Measurements from ENCODE around the gene DLG2. TPM values are rescaled to one million over a fixed set of nuclear protein-coding genes. Genes with fewer than 3 reads are reported as not detected.
"Not testable (repeated sequence)": the region's sequence is repeated elsewhere in the genome, so short reads cannot be mapped to it uniquely, and the experiment has no call there.

The DLG2 gene
- total and polyA plus RNA-seq, 4 experiments from 2014 or later, result 0.78 to 2.7 (median 1.9) TPM

DNA sequence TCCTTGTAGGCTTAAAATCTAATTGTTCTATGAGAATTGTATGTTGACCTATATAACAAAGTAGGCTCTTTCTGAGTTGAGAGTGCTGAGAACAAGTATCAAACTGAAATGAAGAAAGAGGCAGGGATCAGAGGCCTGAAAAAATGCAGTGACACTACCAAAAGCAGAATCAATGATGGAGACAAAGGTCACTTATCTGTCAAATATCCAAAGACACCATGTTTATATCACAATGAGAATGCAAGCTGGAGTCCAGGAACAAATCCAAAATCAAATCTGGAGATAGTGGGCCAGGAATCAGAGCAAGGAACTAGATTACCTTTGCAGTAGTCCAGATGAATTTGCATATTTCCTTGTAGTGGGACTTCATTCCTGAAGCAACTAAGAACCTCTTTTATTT, 377.7 kb downstream of the DLG2 start:
- CTCF ChIA-PET (ENCODE audit: partially characterized antibody), result no interaction called here
- Histone ChIP-seq H3K9me3 (ENCODE audit: control insufficient read depth in 1 of 2, low read length in 2 of 2) (no peaks in the 10 kb centered on the region), H3K27me3 (ENCODE audit: insufficient read depth, low read length) (no peaks in the 10 kb centered on the region), H3K4me3 (ENCODE audit: low read length in 2 of 2) (no peak overlapping the region), H3K4me1 (ENCODE audit: insufficient read depth, low read length) (no peaks in the 10 kb centered on the region), H3K36me3 (ENCODE audit: insufficient read depth, low read length) (no peaks in the 10 kb centered on the region), H3K27ac (ENCODE audit: low read depth, low read length) (no peak overlapping the region)
- Mint-ChIP-seq H3K27me3 (peaks cover 0 to 1% of the 10 kb centered on the region in 2 donors), H3K36me3 (no peaks in the 10 kb centered on the region), H3K27ac (no peak overlapping the region), H3K4me1 (no peaks in the 10 kb centered on the region), H3K9me3 (peaks cover 0 to 13% (median 5%) of the 10 kb centered on the region in 8 donors), H3K4me3 (no peak overlapping the region)
- POLR2A ChIA-PET (ENCODE audit: partially characterized antibody), result no interaction called here
- intact Hi-C loops (cut with micrococcal nuclease), result no loop called here
- DNase-seq, result no peak

DNA sequence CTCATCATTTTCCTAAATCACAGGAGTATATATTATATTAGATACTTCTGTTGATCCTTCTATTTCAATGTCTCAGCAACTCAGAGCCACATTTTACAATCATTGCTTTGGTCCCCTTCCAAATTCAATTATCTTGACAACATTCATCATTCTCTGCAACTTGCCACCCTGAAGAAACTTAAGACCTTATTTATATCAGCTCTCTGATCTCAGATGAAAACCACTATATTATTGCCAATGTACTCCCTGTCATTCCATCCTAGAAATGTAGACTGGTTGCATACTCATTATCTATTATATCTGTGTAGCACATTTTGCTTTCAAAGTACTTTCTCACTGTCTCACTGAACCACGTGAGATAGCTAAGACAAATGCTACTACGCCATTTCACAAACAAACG, 379.3 kb downstream of the DLG2 start:
- Mint-ChIP-seq H3K9me3 (peaks cover 0 to 7% (median 1%) of the 10 kb centered on the region in 8 donors), H3K36me3 (no peaks in the 10 kb centered on the region), H3K27me3 (no peaks in the 10 kb centered on the region), H3K27ac (no peak overlapping the region), H3K4me3 (no peak overlapping the region), H3K4me1 (no peaks in the 10 kb centered on the region)
- POLR2A ChIA-PET (ENCODE audit: partially characterized antibody), result no interaction called here
- H3K9me3 ChIP-seq (ENCODE audit: control insufficient read depth in 1 of 2, low read length in 2 of 2), result no peaks in the 10 kb centered on the region
- CTCF ChIA-PET (ENCODE audit: partially characterized antibody), result no interaction called here
- no peak for DNase-seq
- intact Hi-C loops (cut with micrococcal nuclease), result no loop called here
- H3K4me1 ChIP-seq (ENCODE audit: insufficient read depth, low read length), result no peaks in the 10 kb centered on the region
- no peak overlapping the region for H3K27ac ChIP-seq (ENCODE audit: low read depth, low read length)
- H3K36me3 ChIP-seq (ENCODE audit: insufficient read depth, low read length), result no peaks in the 10 kb centered on the region
- no peaks in the 10 kb centered on the region for H3K27me3 ChIP-seq (ENCODE audit: insufficient read depth, low read length)
- H3K4me3 ChIP-seq (ENCODE audit: low read length in 2 of 2), result no peak overlapping the region

DNA sequence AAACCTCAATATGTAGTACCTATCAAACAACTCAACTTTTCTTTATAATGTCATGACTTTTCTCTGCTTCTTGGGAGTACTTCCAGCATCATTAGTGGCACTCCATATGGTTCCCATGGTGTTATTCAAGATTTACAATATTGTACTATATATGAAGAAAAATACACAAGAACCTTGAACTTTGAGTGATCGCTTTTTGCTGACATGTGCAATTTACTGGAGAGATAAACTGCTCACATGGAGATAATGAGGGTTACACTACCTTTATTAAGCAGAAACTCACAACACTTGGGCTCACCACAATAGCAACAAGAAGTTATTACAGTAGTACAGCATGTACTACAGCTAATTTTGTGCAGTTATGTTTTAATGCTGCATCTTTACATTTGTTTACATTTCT, 388.2 kb downstream of the DLG2 start:
- Mint-ChIP-seq H3K4me3 (no peak overlapping the region), H3K9me3 (peaks cover 0 to 9% (median 6%) of the 10 kb centered on the region in 8 donors)
- CTCF ChIA-PET (ENCODE audit: partially characterized antibody), result no interaction called here

DNA sequence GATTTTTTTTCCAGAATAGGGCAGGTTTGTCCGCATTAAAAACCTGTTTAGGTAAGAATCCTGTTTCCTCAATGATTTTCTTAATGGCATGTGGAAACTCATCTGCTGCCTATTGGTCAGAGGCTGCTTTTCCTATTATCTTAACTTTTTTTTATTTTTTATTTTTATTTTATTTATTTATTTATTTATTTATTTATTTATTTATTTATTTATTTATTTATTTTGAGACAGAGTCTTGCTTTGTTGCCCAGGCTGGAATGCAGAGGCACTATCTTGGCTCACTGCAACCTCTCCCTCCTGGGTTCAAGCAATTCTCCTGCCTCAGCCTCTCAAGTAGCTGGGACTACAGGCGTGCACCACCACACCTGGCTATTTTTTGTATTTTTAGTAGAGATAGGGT, 389.1 kb downstream of the DLG2 start:
- H3K36me3 Mint-ChIP-seq; H3K27ac ChIP-seq (ENCODE audit: low read depth, low read length); CTCF ChIA-PET (ENCODE audit: partially characterized antibody); H3K4me3 ChIP-seq (ENCODE audit: low read length in 2 of 2); H3K9me3 ChIP-seq (ENCODE audit: control insufficient read depth in 1 of 2, low read length in 2 of 2); intact Hi-C loops (cut with micrococcal nuclease); H3K36me3 ChIP-seq (ENCODE audit: insufficient read depth, low read length); POLR2A ChIA-PET (ENCODE audit: partially characterized antibody); DNase-seq; H3K4me1 ChIP-seq (ENCODE audit: insufficient read depth, low read length); H3K27me3 ChIP-seq (ENCODE audit: insufficient read depth, low read length); H3K27ac Mint-ChIP-seq; H3K4me3 Mint-ChIP-seq; H3K4me1 Mint-ChIP-seq; H3K27me3 Mint-ChIP-seq: not testable (repeated sequence)
- peaks cover 0 to 14% (median 10%) of the 10 kb centered on the region in 8 donors for H3K9me3 Mint-ChIP-seq

More for the DNA sequence above, 388.2 kb downstream of the DLG2 start:
- no peak for DNase-seq
- no peaks in the 10 kb centered on the region for H3K36me3 Mint-ChIP-seq
- Histone ChIP-seq H3K27me3 (ENCODE audit: insufficient read depth, low read length) (no peaks in the 10 kb centered on the region), H3K4me3 (ENCODE audit: low read length in 2 of 2) (no peak overlapping the region), H3K4me1 (ENCODE audit: insufficient read depth, low read length) (no peaks in the 10 kb centered on the region), H3K27ac (ENCODE audit: low read depth, low read length) (no peak overlapping the region), H3K36me3 (ENCODE audit: insufficient read depth, low read length) (no peaks in the 10 kb centered on the region), H3K9me3 (ENCODE audit: control insufficient read depth in 1 of 2, low read length in 2 of 2) (no peaks in the 10 kb centered on the region)
- POLR2A ChIA-PET (ENCODE audit: partially characterized antibody), result no interaction called here
- no peaks in the 10 kb centered on the region for H3K4me1 Mint-ChIP-seq
- H3K27me3 Mint-ChIP-seq, result no peaks in the 10 kb centered on the region
- intact Hi-C loops (cut with micrococcal nuclease), result no loop called here
- H3K27ac Mint-ChIP-seq, result no peak overlapping the region

DNA sequence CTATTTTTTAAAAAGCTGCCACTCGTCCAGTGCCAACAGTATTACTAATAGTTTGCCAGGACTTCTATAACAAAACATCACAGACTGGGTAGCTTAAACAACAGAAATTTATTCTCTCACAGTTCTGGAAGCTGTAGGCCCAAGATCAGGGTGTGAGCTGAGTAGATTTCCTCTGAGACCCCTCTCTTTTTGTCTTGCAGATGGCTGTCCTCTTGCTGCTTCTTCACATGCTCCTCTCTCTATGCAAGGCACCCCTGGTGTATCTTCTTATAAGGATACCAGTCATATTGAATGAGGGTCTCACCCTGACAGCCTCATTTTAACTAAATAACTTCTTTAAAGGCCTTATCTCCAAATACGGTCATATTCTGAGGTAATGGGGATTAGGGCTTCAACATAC, 390.9 kb downstream of the DLG2 start:
- H3K27ac Mint-ChIP-seq, result no peak overlapping the region
- CTCF ChIA-PET (ENCODE audit: partially characterized antibody), result no interaction called here
- POLR2A ChIA-PET (ENCODE audit: partially characterized antibody), result no interaction called here

DNA sequence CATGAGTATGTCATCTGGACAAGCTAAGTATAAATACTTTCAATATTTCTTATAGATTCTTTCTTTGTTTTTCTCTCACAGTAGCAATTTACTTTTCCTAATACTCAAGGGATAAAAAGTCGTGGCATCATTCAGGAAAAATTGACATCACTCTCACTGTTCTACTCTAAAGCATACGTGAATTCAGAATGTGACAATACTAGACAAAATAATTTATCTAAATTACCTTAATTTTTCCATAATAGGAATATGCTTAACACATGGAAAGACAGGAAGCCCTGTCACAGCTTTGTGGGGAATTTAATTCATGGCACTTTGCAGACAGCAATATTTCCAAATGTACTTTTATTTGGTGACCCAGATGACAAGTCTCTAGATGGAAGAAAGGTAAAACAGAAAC, 394.6 kb downstream of the DLG2 start:
- no peaks in the 10 kb centered on the region for H3K36me3 Mint-ChIP-seq
- no peaks in the 10 kb centered on the region for H3K27me3 Mint-ChIP-seq
- no peak overlapping the region for H3K4me3 ChIP-seq (ENCODE audit: low read length in 2 of 2)
- intact Hi-C loops (cut with micrococcal nuclease), result no loop called here
- POLR2A ChIA-PET (ENCODE audit: partially characterized antibody), result no interaction called here
- no peaks in the 10 kb centered on the region for H3K27me3 ChIP-seq (ENCODE audit: insufficient read depth, low read length)
- no peak overlapping the region for H3K4me3 Mint-ChIP-seq
- no peaks in the 10 kb centered on the region for H3K36me3 ChIP-seq (ENCODE audit: insufficient read depth, low read length)
- no peak overlapping the region for H3K27ac Mint-ChIP-seq
- no peaks in the 10 kb centered on the region for H3K4me1 Mint-ChIP-seq
- CTCF ChIA-PET (ENCODE audit: partially characterized antibody), result no interaction called here
- peaks cover 5 to 33% (median 15%) of the 10 kb centered on the region in 8 donors for H3K9me3 Mint-ChIP-seq
- H3K9me3 ChIP-seq (ENCODE audit: control insufficient read depth in 1 of 2, low read length in 2 of 2), result no peaks in the 10 kb centered on the region
- H3K27ac ChIP-seq (ENCODE audit: low read depth, low read length), result no peak overlapping the region
- DNase-seq, result no peak
- H3K4me1 ChIP-seq (ENCODE audit: insufficient read depth, low read length), result no peaks in the 10 kb centered on the region

More for the DNA sequence above, 390.9 kb downstream of the DLG2 start:
- DNase-seq, result no peak
- intact Hi-C loops (cut with micrococcal nuclease), result no loop called here
- no peaks in the 10 kb centered on the region for H3K9me3 ChIP-seq (ENCODE audit: control insufficient read depth in 1 of 2, low read length in 2 of 2)
- H3K4me1 ChIP-seq (ENCODE audit: insufficient read depth, low read length), result no peaks in the 10 kb centered on the region
- no peak overlapping the region for H3K27ac ChIP-seq (ENCODE audit: low read depth, low read length)
- H3K36me3 ChIP-seq (ENCODE audit: insufficient read depth, low read length), result no peaks in the 10 kb centered on the region
- Mint-ChIP-seq H3K4me3 (no peak overlapping the region), H3K36me3 (no peaks in the 10 kb centered on the region), H3K4me1 (no peaks in the 10 kb centered on the region), H3K27me3 (no peaks in the 10 kb centered on the region), H3K9me3 (peaks cover 4 to 28% (median 11%) of the 10 kb centered on the region in 8 donors)
- H3K27me3 ChIP-seq (ENCODE audit: insufficient read depth, low read length), result no peaks in the 10 kb centered on the region
- no peak overlapping the region for H3K4me3 ChIP-seq (ENCODE audit: low read length in 2 of 2)

DNA sequence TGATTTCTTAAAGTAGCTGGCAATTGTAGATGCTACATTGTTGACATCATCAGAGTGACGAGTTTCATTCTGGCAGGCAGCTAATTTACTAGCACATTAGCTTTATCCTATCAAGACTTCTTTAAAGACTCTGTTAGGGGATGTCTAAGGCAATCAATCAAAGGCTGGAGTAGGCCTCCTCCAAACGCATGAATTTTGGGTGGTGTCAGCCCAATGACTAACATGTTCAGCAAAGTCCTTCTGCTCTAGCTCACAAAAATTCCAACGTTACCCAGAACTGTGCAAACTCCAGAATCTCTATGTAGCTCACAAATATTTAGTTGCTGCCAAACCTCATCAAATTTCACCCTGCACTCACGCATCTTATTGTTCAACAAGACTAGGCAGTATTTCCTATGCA, 395.6 kb downstream of the DLG2 start:
- H3K27ac ChIP-seq (ENCODE audit: low read depth, low read length), result no peak overlapping the region
- Mint-ChIP-seq H3K9me3 (peaks cover 3 to 33% (median 15%) of the 10 kb centered on the region in 8 donors), H3K27me3 (no peaks in the 10 kb centered on the region), H3K4me3 (no peak overlapping the region), H3K4me1 (no peaks in the 10 kb centered on the region), H3K36me3 (no peaks in the 10 kb centered on the region), H3K27ac (no peak overlapping the region)
- ChIA-PET POLR2A (ENCODE audit: partially characterized antibody) (no interaction called here), CTCF (ENCODE audit: partially characterized antibody) (no interaction called here)
- H3K27me3 ChIP-seq (ENCODE audit: insufficient read depth, low read length), result no peaks in the 10 kb centered on the region
- no peak overlapping the region for H3K4me3 ChIP-seq (ENCODE audit: low read length in 2 of 2)
- H3K36me3 ChIP-seq (ENCODE audit: insufficient read depth, low read length), result no peaks in the 10 kb centered on the region
- H3K9me3 ChIP-seq (ENCODE audit: control insufficient read depth in 1 of 2, low read length in 2 of 2), result no peaks in the 10 kb centered on the region
- intact Hi-C loops (cut with micrococcal nuclease), result no loop called here
- no peak for DNase-seq
- H3K4me1 ChIP-seq (ENCODE audit: insufficient read depth, low read length), result no peaks in the 10 kb centered on the region

DNA sequence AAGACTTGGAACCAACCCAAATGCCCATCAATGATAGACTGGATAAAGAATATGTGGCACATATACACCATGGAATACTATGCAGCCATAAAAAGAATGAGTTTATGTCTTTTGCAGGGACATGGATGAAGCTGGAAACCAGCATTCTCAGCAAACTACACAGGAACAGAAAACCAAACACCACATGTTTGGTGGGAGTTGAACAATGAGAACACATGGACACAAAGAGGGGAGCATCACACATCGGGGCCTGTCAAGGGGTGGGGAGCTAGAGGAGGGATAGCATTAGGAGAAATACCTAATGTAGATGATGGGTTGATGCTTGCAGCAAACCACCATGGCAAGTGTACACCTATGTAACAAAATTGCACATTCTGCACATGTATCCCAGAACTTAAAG, 397.4 kb downstream of the DLG2 start:
- DNase-seq; H3K36me3 Mint-ChIP-seq; H3K4me1 Mint-ChIP-seq; intact Hi-C loops (cut with micrococcal nuclease); H3K36me3 ChIP-seq (ENCODE audit: insufficient read depth, low read length); H3K9me3 ChIP-seq (ENCODE audit: control insufficient read depth in 1 of 2, low read length in 2 of 2); H3K4me1 ChIP-seq (ENCODE audit: insufficient read depth, low read length); H3K27ac Mint-ChIP-seq; H3K4me3 ChIP-seq (ENCODE audit: low read length in 2 of 2); H3K4me3 Mint-ChIP-seq; H3K27me3 Mint-ChIP-seq; POLR2A ChIA-PET (ENCODE audit: partially characterized antibody); H3K27me3 ChIP-seq (ENCODE audit: insufficient read depth, low read length); CTCF ChIA-PET (ENCODE audit: partially characterized antibody); H3K27ac ChIP-seq (ENCODE audit: low read depth, low read length): not testable (repeated sequence)
- H3K9me3 Mint-ChIP-seq, result peaks cover 3 to 36% (median 14%) of the 10 kb centered on the region in 8 donors

Data from CD4-positive, alpha-beta memory T cell (primary cell).